Stimulated activated memory B cell treated with anti-CD40 and anti-IgM and Interleukin-4, amounts not matched to agents 10 μg/mL and 1 μg/mL and 100 μg/mL, for 72 hours (primary cell): Measurements from ENCODE around the gene TBC1D8.

Experiments used
- ATAC-seq: fragments of 150-1000 bp; cut with Tn5 transposase; 2 replicates; pipeline ENCODE4 v1.10.0; 2021
- H3K27ac Mint-ChIP-seq: one replicate; pipeline ENCODE4 v1.8.0; 2022; ENCODE audit warnings: mild to moderate bottlenecking, mixed read lengths
- H3K27me3 Mint-ChIP-seq: one replicate; pipeline ENCODE4 v1.8.0; 2022; ENCODE audit warnings: mixed read lengths
- H3K36me3 Mint-ChIP-seq: one replicate; pipeline ENCODE4 v1.8.0; 2022; ENCODE audit warnings: mixed read lengths
- H3K4me1 Mint-ChIP-seq: one replicate; pipeline ENCODE4 v1.8.0; 2022; ENCODE audit warnings: mixed read lengths
- H3K4me3 Mint-ChIP-seq: one replicate; pipeline ENCODE4 v1.8.0; 2022; ENCODE audit warnings: mild to moderate bottlenecking, moderate library complexity, mixed read lengths
- H3K9me3 Mint-ChIP-seq: one replicate; pipeline ENCODE4 v1.8.0; 2022; ENCODE audit warnings: mixed read lengths

Gene TBC1D8

GRCh38 chr2:101026923-101027469 is 124.2 kb downstream of the TBC1D8 start:
- Mint-ChIP-seq H3K27ac (no peak overlapping the region), H3K9me3 (no peaks in the 10 kb centered on the region), H3K4me3 (no peak overlapping the region), H3K27me3 (no peaks in the 10 kb centered on the region), H3K4me1 (peaks cover 7% of the 10 kb centered on the region), H3K36me3 (peaks cover 24% of the 10 kb centered on the region)
- ATAC-seq: no peak

GRCh38 chr2:101026253-101026701 is 124.9 kb downstream of the TBC1D8 start:
- no peak overlapping the region for H3K27ac Mint-ChIP-seq
- no peak for ATAC-seq
- H3K27me3 Mint-ChIP-seq: no peaks in the 10 kb centered on the region
- H3K36me3 Mint-ChIP-seq: peaks cover 22% of the 10 kb centered on the region
- H3K4me1 Mint-ChIP-seq: peaks cover 7% of the 10 kb centered on the region
- H3K4me3 Mint-ChIP-seq: no peak overlapping the region
- no peaks in the 10 kb centered on the region for H3K9me3 Mint-ChIP-seq

GRCh38 chr2:101025561-101025960 is 125.6 kb downstream of the TBC1D8 start:
- H3K27ac Mint-ChIP-seq: no peak overlapping the region
- peaks cover 17% of the 10 kb centered on the region for H3K36me3 Mint-ChIP-seq
- H3K9me3 Mint-ChIP-seq: no peaks in the 10 kb centered on the region

GRCh38 chr2:101023327-101024107 is 127.7 kb downstream of the TBC1D8 start:
- Mint-ChIP-seq H3K36me3 (peaks cover 18% of the 10 kb centered on the region), H3K27ac (no peak overlapping the region), H3K4me3 (no peak overlapping the region), H3K27me3 (no peaks in the 10 kb centered on the region), H3K4me1 (peaks cover 7% of the 10 kb centered on the region), H3K9me3 (no peaks in the 10 kb centered on the region)
- ATAC-seq: peak; percentile 77

More at GRCh38 chr2:101025561-101025960, 125.6 kb downstream of the TBC1D8 start:
- Mint-ChIP-seq H3K4me1 (peaks cover 7% of the 10 kb centered on the region), H3K27me3 (no peaks in the 10 kb centered on the region), H3K4me3 (no peak overlapping the region)
- ATAC-seq: no peak

GRCh38 chr2:101022221-101022620 is 129.0 kb downstream of the TBC1D8 start:
- Mint-ChIP-seq H3K9me3 (no peaks in the 10 kb centered on the region), H3K36me3 (peaks cover 23% of the 10 kb centered on the region), H3K27ac (no peak overlapping the region), H3K27me3 (no peaks in the 10 kb centered on the region), H3K4me1 (peaks cover 7% of the 10 kb centered on the region), H3K4me3 (no peak overlapping the region)
- no peak for ATAC-seq

GRCh38 chr2:101018934-101019333 is 132.2 kb downstream of the TBC1D8 start:
- no peak overlapping the region for H3K27ac Mint-ChIP-seq
- H3K27me3 Mint-ChIP-seq: no peaks in the 10 kb centered on the region
- no peak overlapping the region for H3K4me3 Mint-ChIP-seq
- H3K4me1 Mint-ChIP-seq: peaks cover 4% of the 10 kb centered on the region
- ATAC-seq: no peak
- peaks cover 19% of the 10 kb centered on the region for H3K36me3 Mint-ChIP-seq
- no peaks in the 10 kb centered on the region for H3K9me3 Mint-ChIP-seq

- H3K4me1 Mint-ChIP-seq: peaks cover 6% of the 10 kb centered on the region
- H3K9me3 Mint-ChIP-seq: no peaks in the 10 kb centered on the region
- ATAC-seq: no peak
- H3K4me3 Mint-ChIP-seq: no peak overlapping the region
- H3K27me3 Mint-ChIP-seq: no peaks in the 10 kb centered on the region
- H3K27ac Mint-ChIP-seq: no peak overlapping the region
- peaks cover 21% of the 10 kb centered on the region for H3K36me3 Mint-ChIP-seq
Observed at GRCh38 chr2:101017371-101017770, 133.8 kb downstream of the TBC1D8 start.

- H3K4me1 Mint-ChIP-seq: peaks cover 33% of the 10 kb centered on the region
- ATAC-seq: no peak
Observed at GRCh38 chr2:101014264-101014857, 136.8 kb downstream of the TBC1D8 start.

GRCh38 chr2:101012706-101013181 is 138.4 kb downstream of the TBC1D8 start:
- Mint-ChIP-seq H3K4me1 (peaks cover 47% of the 10 kb centered on the region), H3K36me3 (peaks cover 42% of the 10 kb centered on the region), H3K9me3 (no peaks in the 10 kb centered on the region), H3K4me3 (no peak overlapping the region), H3K27me3 (no peaks in the 10 kb centered on the region), H3K27ac (peak overlapping the region; percentile 86)
- ATAC-seq: no peak

More at GRCh38 chr2:101014264-101014857, 136.8 kb downstream of the TBC1D8 start:
- Mint-ChIP-seq H3K27ac (no peak overlapping the region), H3K27me3 (no peaks in the 10 kb centered on the region), H3K36me3 (peaks cover 39% of the 10 kb centered on the region), H3K4me3 (no peak overlapping the region), H3K9me3 (no peaks in the 10 kb centered on the region)

GRCh38 chr2:101012054-101012705 is 139.0 kb downstream of the TBC1D8 start:
- H3K36me3 Mint-ChIP-seq: peaks cover 48% of the 10 kb centered on the region
- peaks cover 52% of the 10 kb centered on the region for H3K4me1 Mint-ChIP-seq
- H3K4me3 Mint-ChIP-seq: peak overlapping the region; percentile 61
- ATAC-seq: peak; percentile 93
- H3K27me3 Mint-ChIP-seq: no peaks in the 10 kb centered on the region
- H3K27ac Mint-ChIP-seq: peak overlapping the region; percentile 86
- no peaks in the 10 kb centered on the region for H3K9me3 Mint-ChIP-seq

- peaks cover 57% of the 10 kb centered on the region for H3K4me1 Mint-ChIP-seq
- H3K36me3 Mint-ChIP-seq: peaks cover 55% of the 10 kb centered on the region
- H3K9me3 Mint-ChIP-seq: no peaks in the 10 kb centered on the region
- no peak for ATAC-seq
- peak overlapping the region; percentile 86 for H3K27ac Mint-ChIP-seq
- H3K4me3 Mint-ChIP-seq: peak overlapping the region; percentile 63
- no peaks in the 10 kb centered on the region for H3K27me3 Mint-ChIP-seq
Observed at GRCh38 chr2:101011152-101011551, 140.0 kb downstream of the TBC1D8 start.

GRCh38 chr2:101007415-101008345 is 143.5 kb downstream of the TBC1D8 start:
- peaks cover 83% of the 10 kb centered on the region for H3K36me3 Mint-ChIP-seq
- no peak overlapping the region for H3K27ac Mint-ChIP-seq
- H3K4me1 Mint-ChIP-seq: peaks cover 89% of the 10 kb centered on the region
- H3K9me3 Mint-ChIP-seq: no peaks in the 10 kb centered on the region
- no peaks in the 10 kb centered on the region for H3K27me3 Mint-ChIP-seq
- ATAC-seq: no peak
- no peak overlapping the region for H3K4me3 Mint-ChIP-seq

GRCh38 chr2:101006065-101006715 is 145.0 kb downstream of the TBC1D8 start:
- Mint-ChIP-seq H3K9me3 (no peaks in the 10 kb centered on the region), H3K27ac (peak overlapping the region; percentile 93), H3K36me3 (peaks cover 76% of the 10 kb centered on the region), H3K27me3 (no peaks in the 10 kb centered on the region), H3K4me1 (peaks cover 82% of the 10 kb centered on the region), H3K4me3 (no peak overlapping the region)
- no peak for ATAC-seq
